K562 (cell line): ENCODE measurements around the gene AIF1. TPM values are rescaled to one million over a fixed set of nuclear protein-coding genes. Genes with fewer than 3 reads are reported as not detected.

Experiments used
- ATAC-seq: fragments of 200-7000 bp; cut with Tn5 transposase; 3 replicates; pipeline ENCODE4 v1.9.1; 2020; ENCODE audit warnings: moderate library complexity
- BruUV-seq: library from RNA; stranded (reverse); fragments of 400-500 nt; replicated peaks from 2 replicates; lab custom pipeline; 2021; lab: Mats Ljungman, UMichigan
- CTCF ChIA-PET: fragments of 300-600 bp; formaldehyde crosslinking; extraction: SDS; loops from one replicate; lab custom pipeline; 2021; ENCODE audit warnings: low intra/inter-chr PET ratio; lab: Yijun Ruan, JAX
- POLR2A ChIA-PET: fragments of 300-600, 350-650 bp; sonication (Branson Sonifier 250); formaldehyde crosslinking; extraction: SDS; loops from one replicate; lab custom pipeline; 2021; ENCODE audit warnings: antibody characterized with exemption, inconsistent platforms; lab: Yijun Ruan, JAX
- DNase-seq, 4 experiments: peaks; one replicate each; pipeline versions ENCODE4 v3.0.0 to v3.0.0-alpha.2; 2011 to 2018; ENCODE audit warnings: low spot score in 3 of 4, mixed read lengths in 3 of 4; ENCODE audit errors: extremely low read depth in 1 of 4
- FAIRE-seq: peaks from 2 replicates; lab custom pipeline; 2011; peaks lifted over from hg19 to GRCh38; lab: Jason Lieb, UNC
- H2AFZ ChIP-seq: 2 replicates; pipeline ENCODE4 v1.6.0; 2011; ENCODE audit warnings: low read depth, low read length, control low read depth, inconsistent platforms
- H3K27ac ChIP-seq: fragments of 200-600 bp; 3 replicates; pipeline ENCODE4 v1.8.0; 2011; ENCODE audit warnings: low read depth, mild to moderate bottlenecking, control low read depth, inconsistent platforms, low read length, moderate library complexity, mixed read lengths; ENCODE audit errors: extremely low read depth
- H3K27me3 ChIP-seq, 2 experiments: fragments of 300-600 bp in 1 of 2; 2 replicates in 1 of 2; 3 replicates in 1 of 2; pipeline versions ENCODE4 v1.6.0 to v1.8.0; 2011; ENCODE audit warnings: inconsistent platforms in 2 of 2, low read length in 2 of 2, mild to moderate bottlenecking in 1 of 2, mixed read lengths in 1 of 2, moderate library complexity in 1 of 2; ENCODE audit not compliant: control insufficient read depth in 2 of 2, insufficient read depth in 2 of 2
- H3K36me3 ChIP-seq: fragments of 300-600 bp; 3 replicates; pipeline ENCODE4 v1.8.0; 2011; ENCODE audit warnings: mild to moderate bottlenecking, low read length, inconsistent platforms; ENCODE audit not compliant: control insufficient read depth, insufficient read depth
- H3K4me1 ChIP-seq, 2 experiments: fragments of 200-600 bp in 1 of 2; replicated peaks in 1 of 2; 2 replicates in 1 of 2; 3 replicates in 1 of 2; pipeline versions ENCODE4 v1.5.1 to v1.8.0; 2011; ENCODE audit warnings: inconsistent platforms in 2 of 2, low read length in 2 of 2, mild to moderate bottlenecking in 1 of 2, mixed read lengths in 1 of 2, moderate library complexity in 1 of 2; ENCODE audit not compliant: control insufficient read depth in 2 of 2, insufficient read depth in 2 of 2
- H3K4me2 ChIP-seq: 2 replicates; pipeline ENCODE4 v1.6.1; 2011; ENCODE audit warnings: low read length, control low read depth, inconsistent platforms, mixed read lengths; ENCODE audit not compliant: insufficient read depth
- H3K4me3 ChIP-seq: fragments of 200-600 bp; sonication (generic), shearing (Covaris generic); 2 replicates; pipeline ENCODE4 v1.5.1; 2016; ENCODE audit warnings: control low read depth, inconsistent platforms
- H3K79me2 ChIP-seq: fragments of 200-600 bp; 3 replicates; pipeline ENCODE4 v1.8.0; 2011; ENCODE audit warnings: low read length, inconsistent platforms; ENCODE audit not compliant: control insufficient read depth, insufficient read depth
- H3K9ac ChIP-seq, 2 experiments: 2 replicates each; pipeline versions ENCODE4 v1.6.0 to v1.6.1; 2011; ENCODE audit warnings: low read depth in 2 of 2, low read length in 2 of 2, control low read depth in 1 of 2, inconsistent platforms in 1 of 2, mild to moderate bottlenecking in 1 of 2, mixed read lengths in 1 of 2; ENCODE audit not compliant: insufficient read depth in 1 of 2
- H3K9me1 ChIP-seq: one replicate; pipeline ENCODE4 v1.6.0; 2011; ENCODE audit warnings: inconsistent platforms, mild to moderate bottlenecking, low read length, moderate library complexity; ENCODE audit not compliant: control insufficient read depth, insufficient read depth
- H3K9me3 ChIP-seq: replicated peaks from 2 replicates; pipeline ENCODE4 v1.5.1; 2011; ENCODE audit warnings: low read depth, low read length, inconsistent platforms; ENCODE audit not compliant: control insufficient read depth, insufficient read depth
- H4K20me1 ChIP-seq: replicated peaks from 2 replicates; pipeline ENCODE4 v1.6.1; 2011; ENCODE audit warnings: low read length, inconsistent platforms, mixed read lengths; ENCODE audit not compliant: control insufficient read depth, insufficient read depth
- ARHGAP35 ChIP-seq: fragments of 450-650 bp; IDR thresholded peaks from 2 replicates; pipeline ENCODE4 v1.6.1; 2018; ENCODE audit not compliant: partially characterized antibody
- BCLAF1 ChIP-seq, 2 experiments: fragments of 450-650 bp in 1 of 2; IDR thresholded peaks; 2 replicates each; pipeline ENCODE4 v1.6.1; 2011 to 2017; ENCODE audit warnings: low read depth in 2 of 2, antibody characterized with exemption in 1 of 2, borderline replicate concordance in 1 of 2, low read length in 1 of 2, mild to moderate bottlenecking in 1 of 2, mixed read lengths in 1 of 2; ENCODE audit not compliant: control insufficient read depth in 1 of 2
- ESRRB ChIP-seq: fragments of 250-450 bp; sonication (Bioruptor Pico); IDR thresholded peaks from 2 replicates; pipeline ENCODE4 v1.5.0; 2020; ENCODE audit warnings: mild to moderate bottlenecking, moderate library complexity, borderline replicate concordance
- HIVEP1 ChIP-seq: fragments of 250-450 bp; sonication (Bioruptor Pico); IDR thresholded peaks from 2 replicates; pipeline ENCODE4 v1.4.0; 2020; ENCODE audit warnings: mild to moderate bottlenecking
- HNRNPL ChIP-seq: fragments of 200-400 bp; formaldehyde crosslinking; IDR thresholded peaks from 2 replicates; pipeline ENCODE4 v1.6.1; 2017; ENCODE audit warnings: low read depth, mild to moderate bottlenecking, low read length
- KLF10 ChIP-seq: fragments of 250-450 bp; sonication (Bioruptor Pico); IDR thresholded peaks from 2 replicates; pipeline ENCODE4 v1.6.1; 2021; ENCODE audit warnings: matching md5 sums
- POLR3A ChIP-seq: IDR thresholded peaks from 2 replicates; pipeline ENCODE4 v1.6.1; 2011; ENCODE audit warnings: borderline replicate concordance, mild to moderate bottlenecking, moderate library complexity; ENCODE audit not compliant: insufficient read length, insufficient read depth; ENCODE audit errors: extremely low read depth
- SMARCA5 ChIP-seq: fragments of 450-650 bp; IDR thresholded peaks from 2 replicates; pipeline ENCODE4 v1.6.1; 2016
- TBP ChIP-seq: optimal IDR thresholded peaks from 2 replicates; pipeline ENCODE3; 2011; ENCODE audit warnings: low read depth, low read length, improper control_type of control experiment
- WHSC1 ChIP-seq: IDR thresholded peaks from one replicate; pipeline ENCODE4 v1.6.1; 2012; ENCODE audit warnings: low read length, control low read depth, inconsistent platforms
- ZNF133 ChIP-seq: fragments of 250-450 bp; sonication (Bioruptor Pico); IDR thresholded peaks from 2 replicates; pipeline ENCODE4 v1.4.0; 2020; ENCODE audit warnings: mild to moderate bottlenecking
- ZNF3 ChIP-seq: fragments of 250-450 bp; sonication (Bioruptor Pico); IDR thresholded peaks from 2 replicates; pipeline ENCODE4 v1.5.0; 2021; ENCODE audit warnings: mild to moderate bottlenecking, moderate library complexity
- ZNF347 ChIP-seq: fragments of 450-650 bp; formaldehyde crosslinking; IDR thresholded peaks from 2 replicates; pipeline ENCODE4 v1.4.0; 2020; ENCODE audit warnings: low read depth, mild to moderate bottlenecking, moderate library complexity
- ZNF780A ChIP-seq: fragments of 250-450 bp; sonication (Bioruptor Pico); IDR thresholded peaks from 2 replicates; pipeline ENCODE4 v1.5.0; 2021; ENCODE audit warnings: mild to moderate bottlenecking
- WGBS: fragments of 100-300 bp; shearing (Covaris generic); methylation state at CpG from one replicate; pipeline ENCODE4 v1.1.6; 2016; ENCODE audit warnings: low coverage, mixed read lengths; ENCODE audit not compliant: insufficient coverage; ENCODE audit errors: missing lambda C conversion rate; 5-methylcytosine and 5-hydroxymethylcytosine counted together
- in situ Hi-C: fragments of 300-500 bp; cut with MboI; formaldehyde crosslinking; loops from 4 replicates; pipeline ENCODE4 v1.15.0; 2018; ENCODE audit warnings: inconsistent platforms, mixed read lengths
- intact Hi-C: fragments of 100-400 bp; cut with micrococcal nuclease; formaldehyde crosslinking; loops from 2 replicates; pipeline ENCODE4 v1.14.2; 2022
- polyA plus RNA-seq, 8 experiments: library from polyadenylated mRNA; depleted of rRNA in 4 of 8; stranded (reverse) in 5 of 8; unstranded in 3 of 8; fragments of >200 nt; fragmentation: Nextera tagmentation in 2 of 8; fragmentation: Illumina TruSeq in 1 of 8; extraction: Ambion mirVana in 2 of 8; extraction: Trizol in 1 of 8; gene quantifications; 2 replicates each; pipeline versions ENCODE4 v1.2.1 to v1.2.3, GENCODE V29; 2011 to 2014; ENCODE audit warnings: inconsistent platforms in 1 of 8, missing spikeins in 1 of 8
- total RNA-seq, 7 experiments: library from RNA; depleted of rRNA in 6 of 7; stranded (reverse); fragments of >200 nt in 6 of 7; fragmentation: Illumina TruSeq in 2 of 7; extraction: Trizol in 2 of 7; gene quantifications; 2 replicates each; pipeline versions ENCODE4 v1.2.1 to v1.2.3, GENCODE V29; 2011 to 2021; ENCODE audit warnings: low replicate concordance in 1 of 7
- TF ChIP-seq, protein P1 (sequence below): fragments of 250-450 bp; sonication (Bioruptor Pico); IDR thresholded peaks from 2 replicates; pipeline ENCODE4 v1.8.0; 2021; ENCODE audit warnings: moderate library complexity, mild to moderate bottlenecking, inconsistent platforms

The AIF1 gene
- total and polyA plus RNA-seq, 9 of the 15 experiments (the other 6 are each of a cell fraction or from before 2014, with no cell fraction given): 9.4 to 33.4 (median 19.4) TPM

DNA sequence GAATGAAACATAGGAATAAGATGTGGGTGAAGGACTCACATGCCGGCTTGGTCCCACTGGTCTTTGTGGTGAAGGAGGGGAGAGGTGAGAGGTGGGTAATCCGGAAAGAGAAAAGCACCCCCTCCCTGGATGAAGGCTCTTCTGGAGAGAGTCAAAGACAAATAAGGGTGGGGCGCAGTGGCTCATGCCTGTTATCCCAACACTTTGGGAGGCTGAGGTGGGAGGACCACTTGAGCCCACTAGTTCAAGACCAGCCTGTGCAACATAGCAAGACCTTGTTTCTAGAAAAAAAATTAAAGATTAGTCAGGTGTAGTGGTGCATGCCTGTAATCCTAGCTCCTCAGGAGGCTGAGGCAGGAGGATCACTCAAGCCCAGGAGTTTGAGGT, 35.9 kb upstream of the AIF1 start:
- ChIA-PET CTCF (no interaction called here), POLR2A (interaction anchor here (0.9 to 3.3 kb wide), 3 partner anchors 9 to 76 kb away, joined by 3 to 16 read pairs (median 7); partner anchors contain the start of gene APOM)
- DNase-seq: no peak
- BruUV-seq: no TSS peak
- no peaks in the 10 kb centered on the region for H3K27me3 ChIP-seq
- H3K9me1 ChIP-seq: no peaks in the 10 kb centered on the region
- WGBS: 52% methylated on average over 3 of the region's 3 CpGs
- intact Hi-C loops (no loop called here), in situ Hi-C loops (no loop called here)
- no peak overlapping the region for H3K9ac ChIP-seq
- H3K4me3 ChIP-seq: no peak overlapping the region
- no peaks in the 10 kb centered on the region for H3K9me3 ChIP-seq
- no peak for ATAC-seq
- no peaks in the 10 kb centered on the region for H3K79me2 ChIP-seq
- H3K36me3 ChIP-seq: no peaks in the 10 kb centered on the region
- no peaks in the 10 kb centered on the region for H4K20me1 ChIP-seq
- no peak for FAIRE-seq
- TF ChIP-seq KLF10 (CRISPR knock-in tag) (no peak), ZNF133 (CRISPR knock-in tag) (no peak), ZNF3 (no peak), ZNF780A (CRISPR knock-in tag) (no peak), HNRNPL (no peak), WHSC1 (no peak), BCLAF1 (IDR thresholded peaks at IDR 0.05; ENCODE audit: borderline replicate concordance in 1 of 2, control insufficient read depth in 1 of 2, low read depth in 2 of 2, low read length in 1 of 2) (no peak), POLR3A (no peak), TBP (no peak), ZNF347 (CRISPR knock-in tag) (no peak), SMARCA5 (no peak), HIVEP1 (CRISPR knock-in tag) (no peak), ESRRB (CRISPR knock-in tag) (no peak), ARHGAP35 (no peak)
- TF ChIP-seq, protein P1, sequence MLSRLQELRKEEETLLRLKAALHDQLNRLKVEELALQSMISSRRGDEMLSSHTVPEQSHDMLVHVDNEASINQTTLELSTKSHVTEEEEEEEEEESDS: no peak
- H3K4me1 ChIP-seq: peaks cover 0 to 30% of the 10 kb centered on the region in 2 experiments; a peak in 3 of 5 replicates
- no peak overlapping the region for H2AFZ ChIP-seq
- no peak overlapping the region for H3K4me2 ChIP-seq
- H3K27ac ChIP-seq: no peak overlapping the region
